ENCODE measurements around the gene SERPINA1.

The SERPINA1 gene

DNA sequence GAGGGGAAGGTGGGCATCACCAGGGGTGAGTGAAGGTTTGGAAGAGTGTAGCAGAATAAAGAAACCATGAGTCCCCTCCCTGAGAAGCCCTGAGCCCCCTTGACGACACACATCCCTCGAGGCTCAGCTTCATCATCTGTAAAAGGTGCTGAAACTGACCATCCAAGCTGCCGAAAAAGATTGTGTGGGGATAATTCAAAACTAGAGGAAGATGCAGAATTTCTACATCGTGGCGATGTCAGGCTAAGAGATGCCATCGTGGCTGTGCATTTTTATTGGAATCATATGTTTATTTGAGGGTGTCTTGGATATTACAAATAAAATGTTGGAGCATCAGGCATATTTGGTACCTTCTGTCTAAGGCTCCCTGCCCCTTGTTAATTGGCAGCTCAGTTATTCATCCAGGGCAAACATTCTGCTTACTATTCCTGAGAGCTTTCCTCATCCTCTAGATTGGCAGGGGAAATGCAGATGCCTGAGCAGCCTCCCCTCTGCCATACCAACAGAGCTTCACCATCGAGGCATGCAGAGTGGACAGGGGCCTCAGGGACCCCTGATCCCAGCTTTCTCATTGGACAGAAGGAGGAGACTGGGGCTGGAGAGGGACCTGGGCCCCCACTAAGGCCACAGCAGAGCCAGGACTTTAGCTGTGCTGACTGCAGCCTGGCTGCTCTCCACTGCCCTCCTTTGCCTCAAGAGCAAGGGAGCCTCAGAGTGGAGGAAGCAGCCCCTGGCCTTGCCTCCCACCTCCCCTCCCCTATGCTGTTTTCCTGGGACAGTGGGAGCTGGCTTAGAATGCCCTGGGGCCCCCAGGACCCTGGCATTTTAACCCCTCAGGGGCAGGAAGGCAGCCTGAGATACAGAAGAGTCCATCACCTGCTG lies 7.0 kb downstream of the SERPINA1 start:
- Histone ChIP-seq H3K9me3 (ENCODE audit: insufficient read depth, low read length, severe bottlenecking) (no peaks in the 10 kb centered on the region), H3K27ac (ENCODE audit: low read length) (no peak overlapping the region), H4K20me1 (ENCODE audit: insufficient read depth, low read length) (no peaks in the 10 kb centered on the region), H3K79me2 (ENCODE audit: insufficient read depth, low read length) (no peaks in the 10 kb centered on the region), H2AFZ (ENCODE audit: low read depth, low read length) (no peak overlapping the region), H3K9ac (ENCODE audit: low read depth, low read length) (no peak overlapping the region), H3K4me1 (ENCODE audit: insufficient read depth, low read length) (no peaks in the 10 kb centered on the region), H3K27me3 (ENCODE audit: insufficient read depth, low read length, poor library complexity) (no peaks in the 10 kb centered on the region), H3K36me3 (ENCODE audit: insufficient read depth, low read length) (no peaks in the 10 kb centered on the region), H3K4me2 (ENCODE audit: insufficient read depth, low read length) (no peak overlapping the region), H3K4me3 (ENCODE audit: low read depth in 1 of 2, low read length in 2 of 2) (no peak overlapping the region)
- TF ChIP-seq, protein P1, sequence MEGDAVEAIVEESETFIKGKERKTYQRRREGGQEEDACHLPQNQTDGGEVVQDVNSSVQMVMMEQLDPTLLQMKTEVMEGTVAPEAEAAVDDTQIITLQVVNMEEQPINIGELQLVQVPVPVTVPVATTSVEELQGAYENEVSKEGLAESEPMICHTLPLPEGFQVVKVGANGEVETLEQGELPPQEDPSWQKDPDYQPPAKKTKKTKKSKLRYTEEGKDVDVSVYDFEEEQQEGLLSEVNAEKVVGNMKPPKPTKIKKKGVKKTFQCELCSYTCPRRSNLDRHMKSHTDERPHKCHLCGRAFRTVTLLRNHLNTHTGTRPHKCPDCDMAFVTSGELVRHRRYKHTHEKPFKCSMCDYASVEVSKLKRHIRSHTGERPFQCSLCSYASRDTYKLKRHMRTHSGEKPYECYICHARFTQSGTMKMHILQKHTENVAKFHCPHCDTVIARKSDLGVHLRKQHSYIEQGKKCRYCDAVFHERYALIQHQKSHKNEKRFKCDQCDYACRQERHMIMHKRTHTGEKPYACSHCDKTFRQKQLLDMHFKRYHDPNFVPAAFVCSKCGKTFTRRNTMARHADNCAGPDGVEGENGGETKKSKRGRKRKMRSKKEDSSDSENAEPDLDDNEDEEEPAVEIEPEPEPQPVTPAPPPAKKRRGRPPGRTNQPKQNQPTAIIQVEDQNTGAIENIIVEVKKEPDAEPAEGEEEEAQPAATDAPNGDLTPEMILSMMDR (IDR thresholded peaks at IDR 0.05; ENCODE audit: borderline replicate concordance, extremely low read depth, low read length, poor library complexity, severe bottlenecking), result no peak
- TF ChIP-seq EZH2 (IDR thresholded peaks at IDR 0.05; ENCODE audit: borderline replicate concordance, low read depth, low read length, severe bottlenecking), result no peak
- ATAC-seq (ENCODE audit: insufficient read depth, low read depth) (no peak), DNase-seq (no peak)

GRCh38 chr14:94380225-94381148 lies 7.9 kb downstream of the SERPINA1 start:
- Histone ChIP-seq H3K27ac (ENCODE audit: low read length) (no peak overlapping the region), H4K20me1 (ENCODE audit: insufficient read depth, low read length) (no peaks in the 10 kb centered on the region), H3K4me2 (ENCODE audit: insufficient read depth, low read length) (no peak overlapping the region), H3K27me3 (ENCODE audit: insufficient read depth, low read length, poor library complexity) (no peaks in the 10 kb centered on the region), H3K4me1 (ENCODE audit: insufficient read depth, low read length) (no peaks in the 10 kb centered on the region), H2AFZ (ENCODE audit: low read depth, low read length) (no peak overlapping the region), H3K9ac (ENCODE audit: low read depth, low read length) (no peak overlapping the region), H3K79me2 (ENCODE audit: insufficient read depth, low read length) (no peaks in the 10 kb centered on the region), H3K36me3 (ENCODE audit: insufficient read depth, low read length) (no peaks in the 10 kb centered on the region), H3K4me3 (ENCODE audit: low read depth in 1 of 2, low read length in 2 of 2) (no peak overlapping the region), H3K9me3 (ENCODE audit: insufficient read depth, low read length, severe bottlenecking) (no peaks in the 10 kb centered on the region)
- DNase-seq (no peak), ATAC-seq (ENCODE audit: insufficient read depth, low read depth) (no peak)
- TF ChIP-seq, protein P1 (IDR thresholded peaks at IDR 0.05; ENCODE audit: borderline replicate concordance, extremely low read depth, low read length, poor library complexity, severe bottlenecking), result no peak
- no peak for TF ChIP-seq EZH2 (IDR thresholded peaks at IDR 0.05; ENCODE audit: borderline replicate concordance, low read depth, low read length, severe bottlenecking)

DNA sequence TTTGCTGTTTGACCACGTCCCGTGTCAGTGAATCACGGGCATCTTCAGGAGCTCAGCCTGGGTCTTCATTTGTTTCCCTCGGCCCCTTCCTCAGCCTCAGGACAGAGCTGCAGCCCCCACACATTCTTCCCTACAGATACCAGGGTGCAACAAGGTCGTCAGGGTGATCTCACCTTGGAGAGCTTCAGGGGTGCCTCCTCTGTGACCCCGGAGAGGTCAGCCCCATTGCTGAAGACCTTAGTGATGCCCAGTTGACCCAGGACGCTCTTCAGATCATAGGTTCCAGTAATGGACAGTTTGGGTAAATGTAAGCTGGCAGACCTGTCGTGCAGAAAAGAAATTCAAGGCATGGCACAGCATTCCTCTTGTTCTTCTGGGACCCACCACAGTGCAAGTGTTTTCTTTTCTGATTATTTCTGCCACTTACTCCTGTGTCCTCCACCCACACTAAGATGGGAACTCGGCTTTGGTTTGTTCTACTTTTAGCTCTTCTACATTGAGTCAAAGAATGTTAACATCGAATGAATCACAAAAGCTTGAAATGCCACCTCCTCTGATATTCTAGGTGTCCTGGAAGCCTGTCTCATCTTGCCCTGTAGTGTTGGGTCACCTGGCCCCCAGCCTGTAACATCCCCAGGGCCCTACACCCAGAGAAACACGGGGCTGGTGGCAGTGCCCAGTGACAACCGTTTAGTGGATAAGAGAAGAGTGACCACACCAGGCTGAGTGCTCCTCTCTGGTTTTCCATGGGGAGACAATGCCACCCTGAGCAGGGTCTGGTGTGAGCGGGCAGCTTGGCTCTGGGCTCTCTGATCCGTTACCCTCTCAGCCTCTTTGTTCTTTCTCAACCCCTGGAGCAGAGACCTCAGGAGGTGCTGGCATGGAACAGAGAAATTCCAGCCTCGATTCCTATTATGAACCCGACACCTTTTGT lies 8.8 kb downstream of the SERPINA1 start:
- no peak for DNase-seq
- ATAC-seq (ENCODE audit: insufficient read depth, low read depth), result no peak
- no peak for TF ChIP-seq EZH2 (IDR thresholded peaks at IDR 0.05; ENCODE audit: borderline replicate concordance, low read depth, low read length, severe bottlenecking)
- TF ChIP-seq, protein P1 (IDR thresholded peaks at IDR 0.05; ENCODE audit: borderline replicate concordance, extremely low read depth, low read length, poor library complexity, severe bottlenecking), result no peak
- H3K79me2 ChIP-seq (ENCODE audit: insufficient read depth, low read length), result no peaks in the 10 kb centered on the region
- H3K4me3 ChIP-seq (ENCODE audit: low read depth in 1 of 2, low read length in 2 of 2), result no peak overlapping the region
- no peaks in the 10 kb centered on the region for H4K20me1 ChIP-seq (ENCODE audit: insufficient read depth, low read length)
- H3K9me3 ChIP-seq (ENCODE audit: insufficient read depth, low read length, severe bottlenecking), result no peaks in the 10 kb centered on the region
- H3K4me1 ChIP-seq (ENCODE audit: insufficient read depth, low read length), result no peaks in the 10 kb centered on the region
- H3K9ac ChIP-seq (ENCODE audit: low read depth, low read length), result no peak overlapping the region
- no peaks in the 10 kb centered on the region for H3K36me3 ChIP-seq (ENCODE audit: insufficient read depth, low read length)
- no peak overlapping the region for H3K27ac ChIP-seq (ENCODE audit: low read length)
- H3K27me3 ChIP-seq (ENCODE audit: insufficient read depth, low read length, poor library complexity), result peaks cover under 1% of the 10 kb centered on the region
- H2AFZ ChIP-seq (ENCODE audit: low read depth, low read length), result no peak overlapping the region
- no peak overlapping the region for H3K4me2 ChIP-seq (ENCODE audit: insufficient read depth, low read length)

Measured in DND-41 (cell line).